K562 (cell line): ENCODE results near the gene GALNT5. TPM values are rescaled to one million over a fixed set of nuclear protein-coding genes. Genes with fewer than 3 reads are reported as not detected.

ENCODE experiments used
- CBX1 ChIP-seq: sonication (generic); IDR thresholded peaks from 2 replicates; pipeline ENCODE4 v1.6.1; 2016; ENCODE audit warnings: antibody characterized with exemption, low read depth, mild to moderate bottlenecking
- CCAR2 ChIP-seq: fragments of 200-400 bp; formaldehyde crosslinking; IDR thresholded peaks from 2 replicates; pipeline ENCODE4 v1.6.1; 2017; ENCODE audit warnings: mild to moderate bottlenecking, low read depth, low read length
- CREBBP ChIP-seq: IDR thresholded peaks from one replicate; pipeline ENCODE4 v1.6.1; 2012; ENCODE audit warnings: low read depth, mild to moderate bottlenecking, control low read depth, inconsistent platforms, low read length
- CTBP1 ChIP-seq: fragments of 450-650 bp; IDR thresholded peaks from 2 replicates; pipeline ENCODE4 v1.6.1; 2016; ENCODE audit warnings: borderline replicate concordance
- FOSL1 ChIP-seq: fragments of 200-800 bp; sonication (Bioruptor generic); conservative IDR thresholded peaks from 2 replicates; pipeline ENCODE4 v1.6.1; 2016; ENCODE audit warnings: missing genetic modification characterization, missing compliant biosample characterization
- FOXM1 ChIP-seq, 2 experiments: fragments of 450-650 bp in 1 of 2; sonication (generic) in 1 of 2; formaldehyde crosslinking in 1 of 2; IDR thresholded peaks; 2 replicates each; pipeline versions ENCODE4 v1.6.1 to v1.9.0; 2017 to 2022; ENCODE audit warnings: low read depth in 2 of 2, mild to moderate bottlenecking in 2 of 2, missing genetic modification reagents in 1 of 2, moderate library complexity in 1 of 2
- GATA2 ChIP-seq: sonication (generic); formaldehyde crosslinking; IDR thresholded peaks from 2 replicates; pipeline ENCODE4 v1.4.0; 2020; ENCODE audit warnings: mild to moderate bottlenecking, missing genetic modification reagents
- KAT7 ChIP-seq: sonication (generic); formaldehyde crosslinking; IDR thresholded peaks from 2 replicates; pipeline ENCODE4 v1.8.0; 2022; ENCODE audit warnings: missing genetic modification reagents, mild to moderate bottlenecking, borderline replicate concordance
- MAFG ChIP-seq: fragments of 450-650 bp; conservative IDR thresholded peaks from 2 replicates; pipeline ENCODE4 v1.6.1; 2016; ENCODE audit warnings: missing genetic modification characterization, missing compliant biosample characterization
- NFE2 ChIP-seq: IDR thresholded peaks from 2 replicates; pipeline ENCODE4 v1.6.1; 2014; ENCODE audit warnings: antibody characterized with exemption, low read depth
- NR2C2 ChIP-seq, 2 experiments: fragments of 200-800 bp in 1 of 2; sonication (Bioruptor generic) in 1 of 2; sonication (generic) in 1 of 2; formaldehyde crosslinking in 1 of 2; IDR thresholded peaks; 2 replicates each; pipeline versions ENCODE4 v1.6.1 to v1.8.0; 2016 to 2022; ENCODE audit warnings: mild to moderate bottlenecking in 1 of 2, missing compliant biosample characterization in 1 of 2, missing genetic modification characterization in 1 of 2, missing genetic modification reagents in 1 of 2
- NR4A1 ChIP-seq, 2 experiments: fragments of 250-450 bp in 1 of 2; fragments of 450-650 bp in 1 of 2; sonication (Bioruptor Pico) in 1 of 2; IDR thresholded peaks; 2 replicates each; pipeline versions ENCODE4 v1.4.0 to v1.6.1; 2016 to 2020; ENCODE audit warnings: mild to moderate bottlenecking in 2 of 2, missing compliant biosample characterization in 1 of 2, missing genetic modification characterization in 1 of 2, moderate library complexity in 1 of 2
- PHTF2 ChIP-seq: fragments of 250-450 bp; sonication (Bioruptor Pico); IDR thresholded peaks from 2 replicates; pipeline ENCODE4 v1.5.0; 2021; ENCODE audit warnings: mild to moderate bottlenecking
- RAD51 ChIP-seq: fragments of 450-650 bp; IDR thresholded peaks from 2 replicates; pipeline ENCODE4 v1.7.1; 2016; ENCODE audit warnings: low read depth, mild to moderate bottlenecking, borderline replicate concordance
- RFX5 ChIP-seq: IDR thresholded peaks from 2 replicates; pipeline ENCODE4 v1.6.1; 2011; ENCODE audit warnings: low read depth, mild to moderate bottlenecking, improper control_type of control experiment, low read length
- TAF7 ChIP-seq: fragments of 450-650 bp; IDR thresholded peaks from 2 replicates; pipeline ENCODE4 v1.6.1; 2016; ENCODE audit warnings: missing genetic modification characterization, missing compliant biosample characterization
- TGIF2 ChIP-seq: sonication (generic); formaldehyde crosslinking; IDR thresholded peaks from 2 replicates; pipeline ENCODE4 v1.8.1; 2022; ENCODE audit warnings: mild to moderate bottlenecking, missing genetic modification reagents, moderate library complexity
- XRCC5 ChIP-seq: fragments of 200-400 bp; formaldehyde crosslinking; IDR thresholded peaks from 2 replicates; pipeline ENCODE4 v1.6.1; 2017; ENCODE audit warnings: low read depth, mild to moderate bottlenecking, low read length
- ZNF644 ChIP-seq: fragments of 200-800 bp; sonication (Bioruptor generic); IDR thresholded peaks from 2 replicates; pipeline ENCODE4 v1.6.1; 2016; ENCODE audit warnings: low read depth, missing genetic modification characterization, missing compliant biosample characterization
- ZNF76 ChIP-seq: fragments of 250-450 bp; sonication (Bioruptor Pico); IDR thresholded peaks from 2 replicates; pipeline ENCODE4 v1.4.0; 2020; ENCODE audit warnings: mild to moderate bottlenecking, moderate library complexity, borderline replicate concordance
- polyA plus RNA-seq, 8 experiments: library from polyadenylated mRNA; depleted of rRNA in 4 of 8; stranded (reverse) in 5 of 8; unstranded in 3 of 8; fragments of >200 nt; fragmentation: Nextera tagmentation in 2 of 8; fragmentation: Illumina TruSeq in 1 of 8; extraction: Ambion mirVana in 2 of 8; extraction: Trizol in 1 of 8; gene quantifications; 2 replicates each; pipeline versions ENCODE4 v1.2.1 to v1.2.3, GENCODE V29; 2011 to 2014; ENCODE audit warnings: inconsistent platforms in 1 of 8, missing spikeins in 1 of 8
- total RNA-seq, 7 experiments: library from RNA; depleted of rRNA in 6 of 7; stranded (reverse); fragments of >200 nt in 6 of 7; fragmentation: Illumina TruSeq in 2 of 7; extraction: Trizol in 2 of 7; gene quantifications; 2 replicates each; pipeline versions ENCODE4 v1.2.1 to v1.2.3, GENCODE V29; 2011 to 2021; ENCODE audit warnings: low replicate concordance in 1 of 7
- TF ChIP-seq, protein P1 (sequence below): fragments of 450-650 bp; formaldehyde crosslinking; IDR thresholded peaks from 2 replicates; pipeline ENCODE4 v1.4.0; 2022; ENCODE audit warnings: mild to moderate bottlenecking, moderate library complexity
- TF ChIP-seq, protein P2 (sequence below): fragments of 450-650 bp; IDR thresholded peaks from 2 replicates; pipeline ENCODE4 v1.7.0; 2016; ENCODE audit warnings: borderline replicate concordance
- TF ChIP-seq, protein P3 (sequence below), 2 experiments: fragments of 450-650 bp; IDR thresholded peaks; 2 replicates each; pipeline ENCODE4 v1.6.1; 2016

Gene GALNT5
- total and polyA plus RNA-seq, 9 of the 15 experiments (the other 6 are each of a cell fraction or from before 2014, with no cell fraction given) = 21.6 to 73.0 (median 54.7) TPM

DNA sequence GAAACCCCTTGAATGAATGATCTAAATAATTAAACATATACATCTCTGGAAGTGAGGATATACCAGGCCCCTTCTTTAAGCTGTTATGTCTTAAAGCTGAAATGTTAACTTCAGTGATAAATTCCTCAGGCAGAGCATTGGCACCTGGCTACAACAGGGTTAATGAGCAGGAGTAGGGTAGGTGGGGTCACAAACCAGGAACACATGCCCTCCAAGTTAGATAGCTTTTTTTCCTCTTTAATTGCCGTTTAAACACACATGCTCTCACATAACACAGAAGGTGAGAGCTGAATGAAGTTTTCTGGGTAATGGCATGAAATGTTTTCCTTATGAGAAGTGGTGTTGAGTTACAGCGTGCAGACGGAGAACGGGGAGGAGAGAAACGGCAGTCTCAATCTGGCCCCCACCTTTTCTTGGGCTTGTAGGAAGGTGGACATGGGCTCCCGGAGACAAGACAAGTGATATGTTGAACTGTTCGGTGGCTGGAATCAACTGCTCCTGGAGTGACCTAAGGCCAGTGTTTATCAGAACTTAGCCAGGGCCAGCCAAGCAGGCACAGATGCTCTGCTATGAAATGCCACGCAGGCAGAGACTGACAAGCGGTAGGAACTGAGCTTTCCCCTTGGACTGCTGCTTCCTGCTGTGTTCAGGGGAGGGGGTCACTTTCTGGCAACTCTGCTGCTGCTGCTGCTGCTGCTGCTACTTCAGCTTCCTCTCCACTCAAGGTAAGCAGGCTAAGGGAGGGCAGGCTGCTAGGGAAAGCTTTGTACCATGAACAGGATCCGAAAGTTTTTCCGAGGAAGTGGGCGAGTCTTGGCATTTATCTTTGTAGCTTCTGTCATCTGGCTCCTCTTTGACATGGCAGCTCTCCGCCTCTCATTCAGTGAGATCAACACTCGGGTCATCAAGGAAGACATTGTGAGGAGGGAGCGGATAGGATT, at the start of gene GALNT5 (continued):
- TF ChIP-seq, protein P1, sequence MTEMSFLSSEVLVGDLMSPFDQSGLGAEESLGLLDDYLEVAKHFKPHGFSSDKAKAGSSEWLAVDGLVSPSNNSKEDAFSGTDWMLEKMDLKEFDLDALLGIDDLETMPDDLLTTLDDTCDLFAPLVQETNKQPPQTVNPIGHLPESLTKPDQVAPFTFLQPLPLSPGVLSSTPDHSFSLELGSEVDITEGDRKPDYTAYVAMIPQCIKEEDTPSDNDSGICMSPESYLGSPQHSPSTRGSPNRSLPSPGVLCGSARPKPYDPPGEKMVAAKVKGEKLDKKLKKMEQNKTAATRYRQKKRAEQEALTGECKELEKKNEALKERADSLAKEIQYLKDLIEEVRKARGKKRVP (CRISPR knock-in tag) = no peak
- TF ChIP-seq NR2C2 (CRISPR knock-in tag; IDR thresholded peaks at IDR 0.05) (peak; percentile 25; the same call in 1 of the 2 replicates), NR2C2 (tag; IDR thresholded peaks at IDR 0.05) (peak; percentile 70; the same call in 1 of the 2 replicates), FOSL1 (tag) (peak; percentile 28; the same call in 1 of the 2 replicates), RFX5 (no peak), TGIF2 (no peak), CREBBP (no peak), PHTF2 (no peak), XRCC5 (no peak; the same call in 1 of the 2 replicates), CBX1 (no peak), MAFG (no peak), GATA2 (no peak), CTBP1 (peak; percentile 69), RAD51 (0 out of 2 replicates have a peak, but pooled peaks have one; percentile 10), ZNF644 (tag) (no peak), KAT7 (CRISPR knock-in tag) (no peak; the same call in 1 of the 2 replicates), CCAR2 (no peak), FOXM1 (IDR thresholded peaks at IDR 0.05; ENCODE audit: low read depth) (0 out of 2 replicates have a peak, but pooled peaks have one; percentile 22), FOXM1 (CRISPR knock-in tag; IDR thresholded peaks at IDR 0.05; ENCODE audit: low read depth) (no peak), NFE2 (no peak; the same call in 1 of the 2 replicates), TAF7 (no peak; the same call in 1 of the 2 replicates), NR4A1 (CRISPR knock-in tag; IDR thresholded peaks at IDR 0.05) (no peak), NR4A1 (tag; IDR thresholded peaks at IDR 0.05) (no peak), ZNF76 (no peak)
- TF ChIP-seq, protein P2, sequence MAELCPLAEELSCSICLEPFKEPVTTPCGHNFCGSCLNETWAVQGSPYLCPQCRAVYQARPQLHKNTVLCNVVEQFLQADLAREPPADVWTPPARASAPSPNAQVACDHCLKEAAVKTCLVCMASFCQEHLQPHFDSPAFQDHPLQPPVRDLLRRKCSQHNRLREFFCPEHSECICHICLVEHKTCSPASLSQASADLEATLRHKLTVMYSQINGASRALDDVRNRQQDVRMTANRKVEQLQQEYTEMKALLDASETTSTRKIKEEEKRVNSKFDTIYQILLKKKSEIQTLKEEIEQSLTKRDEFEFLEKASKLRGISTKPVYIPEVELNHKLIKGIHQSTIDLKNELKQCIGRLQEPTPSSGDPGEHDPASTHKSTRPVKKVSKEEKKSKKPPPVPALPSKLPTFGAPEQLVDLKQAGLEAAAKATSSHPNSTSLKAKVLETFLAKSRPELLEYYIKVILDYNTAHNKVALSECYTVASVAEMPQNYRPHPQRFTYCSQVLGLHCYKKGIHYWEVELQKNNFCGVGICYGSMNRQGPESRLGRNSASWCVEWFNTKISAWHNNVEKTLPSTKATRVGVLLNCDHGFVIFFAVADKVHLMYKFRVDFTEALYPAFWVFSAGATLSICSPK = no peak
- TF ChIP-seq, protein P3, sequence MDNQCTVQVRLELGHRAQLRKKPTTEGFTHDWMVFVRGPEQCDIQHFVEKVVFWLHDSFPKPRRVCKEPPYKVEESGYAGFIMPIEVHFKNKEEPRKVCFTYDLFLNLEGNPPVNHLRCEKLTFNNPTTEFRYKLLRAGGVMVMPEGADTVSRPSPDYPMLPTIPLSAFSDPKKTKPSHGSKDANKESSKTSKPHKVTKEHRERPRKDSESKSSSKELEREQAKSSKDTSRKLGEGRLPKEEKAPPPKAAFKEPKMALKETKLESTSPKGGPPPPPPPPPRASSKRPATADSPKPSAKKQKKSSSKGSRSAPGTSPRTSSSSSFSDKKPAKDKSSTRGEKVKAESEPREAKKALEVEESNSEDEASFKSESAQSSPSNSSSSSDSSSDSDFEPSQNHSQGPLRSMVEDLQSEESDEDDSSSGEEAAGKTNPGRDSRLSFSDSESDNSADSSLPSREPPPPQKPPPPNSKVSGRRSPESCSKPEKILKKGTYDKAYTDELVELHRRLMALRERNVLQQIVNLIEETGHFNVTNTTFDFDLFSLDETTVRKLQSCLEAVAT (IDR thresholded peaks at IDR 0.05) = peak; percentile 72 to 75; a peak in 2 of 4 replicates
